Measurements from ENCODE around the gene DTX3L.

DNA sequence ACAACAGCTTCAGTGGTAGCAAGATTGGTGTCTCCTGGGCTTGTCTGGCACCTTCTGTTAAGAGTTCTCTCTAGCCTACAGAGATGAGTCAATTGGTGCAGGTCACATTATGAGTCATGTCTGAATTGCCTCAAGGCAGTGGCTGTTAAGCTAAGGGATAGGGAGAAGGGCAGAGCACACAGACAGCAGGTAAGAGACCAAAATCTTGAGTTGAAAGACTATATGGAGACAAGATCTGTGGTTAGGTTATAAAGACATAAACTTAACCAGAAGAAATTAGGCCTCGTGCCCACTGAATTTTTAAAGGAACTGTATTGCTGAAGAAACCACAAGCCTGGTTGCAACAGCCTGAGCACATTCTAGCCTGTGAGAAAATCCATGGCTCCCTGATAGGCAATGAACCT lies 30.2 kb upstream of the DTX3L start:
- TF ChIP-seq POLR2A (IDR thresholded peaks at IDR 0.05), result no peak
- TF ChIP-seq, protein P1, sequence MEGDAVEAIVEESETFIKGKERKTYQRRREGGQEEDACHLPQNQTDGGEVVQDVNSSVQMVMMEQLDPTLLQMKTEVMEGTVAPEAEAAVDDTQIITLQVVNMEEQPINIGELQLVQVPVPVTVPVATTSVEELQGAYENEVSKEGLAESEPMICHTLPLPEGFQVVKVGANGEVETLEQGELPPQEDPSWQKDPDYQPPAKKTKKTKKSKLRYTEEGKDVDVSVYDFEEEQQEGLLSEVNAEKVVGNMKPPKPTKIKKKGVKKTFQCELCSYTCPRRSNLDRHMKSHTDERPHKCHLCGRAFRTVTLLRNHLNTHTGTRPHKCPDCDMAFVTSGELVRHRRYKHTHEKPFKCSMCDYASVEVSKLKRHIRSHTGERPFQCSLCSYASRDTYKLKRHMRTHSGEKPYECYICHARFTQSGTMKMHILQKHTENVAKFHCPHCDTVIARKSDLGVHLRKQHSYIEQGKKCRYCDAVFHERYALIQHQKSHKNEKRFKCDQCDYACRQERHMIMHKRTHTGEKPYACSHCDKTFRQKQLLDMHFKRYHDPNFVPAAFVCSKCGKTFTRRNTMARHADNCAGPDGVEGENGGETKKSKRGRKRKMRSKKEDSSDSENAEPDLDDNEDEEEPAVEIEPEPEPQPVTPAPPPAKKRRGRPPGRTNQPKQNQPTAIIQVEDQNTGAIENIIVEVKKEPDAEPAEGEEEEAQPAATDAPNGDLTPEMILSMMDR (IDR thresholded peaks at IDR 0.05), result no peak
